Lower lobe of right lung (tissue), 2 donors: ENCODE data around the gene RAPGEF3. TPM values are rescaled to one million over a fixed set of nuclear protein-coding genes. Genes with fewer than 3 reads are reported as not detected.
A peak's percentile ranks its signal among the peaks of the same experiment; 100 is the strongest.

Experiments used
- ATAC-seq, 2 donors: fragments of 200-7000 bp; cut with Tn5 transposase; one replicate each; pipeline ENCODE4 v1.9.1; 2020 to 2022; ENCODE audit warnings: mild to moderate bottlenecking in 2 of 2, moderate library complexity in 2 of 2
- DNase-seq: peaks from one replicate; pipeline ENCODE4 v3.0.0-alpha.2; 2020
- H3K27ac ChIP-seq: fragments of 200-600 bp; one replicate; pipeline ENCODE4 v1.8.0; 2022
- H3K27me3 ChIP-seq: fragments of 200-600 bp; one replicate; pipeline ENCODE4 v1.8.0; 2022; ENCODE audit warnings: low read depth
- H3K36me3 ChIP-seq: fragments of 200-600 bp; one replicate; pipeline ENCODE4 v1.8.0; 2022; ENCODE audit warnings: mild to moderate bottlenecking
- H3K4me1 ChIP-seq: fragments of 200-600 bp; one replicate; pipeline ENCODE4 v1.8.0; 2022
- H3K4me3 ChIP-seq: fragments of 200-600 bp; one replicate; pipeline ENCODE4 v1.8.0; 2022; ENCODE audit warnings: mild to moderate bottlenecking
- H3K9me3 ChIP-seq: fragments of 200-600 bp; one replicate; pipeline ENCODE4 v1.8.0; 2022
- intact Hi-C: fragments of 100-400 bp; cut with DNase I; formaldehyde crosslinking; loops from one replicate; pipeline ENCODE4 v1.11.0; 2022
- long read RNA-seq: library from polyadenylated mRNA; unstranded; transcript quantifications from one replicate; pipeline ENCODE4 v2.0.0, GENCODE V29; 2021
- total RNA-seq: library from RNA; stranded (reverse); fragmentation: NEBNext Ultra II Directional; extraction: Animal tissue kit (Norgen Biotek cat#: 25700); gene quantifications from one replicate; pipeline ENCODE4 v1.2.1, GENCODE V29; 2021
- TF ChIP-seq, protein P1 (sequence below): fragments of 200-600 bp; IDR thresholded peaks from one replicate; pipeline ENCODE4 v1.8.0; 2022; ENCODE audit warnings: antibody characterized with exemption, mild to moderate bottlenecking
- donor health status: DM: no; HTN: yes; CAD: no; lungs with severe emphysema.

Gene RAPGEF3, protein sequence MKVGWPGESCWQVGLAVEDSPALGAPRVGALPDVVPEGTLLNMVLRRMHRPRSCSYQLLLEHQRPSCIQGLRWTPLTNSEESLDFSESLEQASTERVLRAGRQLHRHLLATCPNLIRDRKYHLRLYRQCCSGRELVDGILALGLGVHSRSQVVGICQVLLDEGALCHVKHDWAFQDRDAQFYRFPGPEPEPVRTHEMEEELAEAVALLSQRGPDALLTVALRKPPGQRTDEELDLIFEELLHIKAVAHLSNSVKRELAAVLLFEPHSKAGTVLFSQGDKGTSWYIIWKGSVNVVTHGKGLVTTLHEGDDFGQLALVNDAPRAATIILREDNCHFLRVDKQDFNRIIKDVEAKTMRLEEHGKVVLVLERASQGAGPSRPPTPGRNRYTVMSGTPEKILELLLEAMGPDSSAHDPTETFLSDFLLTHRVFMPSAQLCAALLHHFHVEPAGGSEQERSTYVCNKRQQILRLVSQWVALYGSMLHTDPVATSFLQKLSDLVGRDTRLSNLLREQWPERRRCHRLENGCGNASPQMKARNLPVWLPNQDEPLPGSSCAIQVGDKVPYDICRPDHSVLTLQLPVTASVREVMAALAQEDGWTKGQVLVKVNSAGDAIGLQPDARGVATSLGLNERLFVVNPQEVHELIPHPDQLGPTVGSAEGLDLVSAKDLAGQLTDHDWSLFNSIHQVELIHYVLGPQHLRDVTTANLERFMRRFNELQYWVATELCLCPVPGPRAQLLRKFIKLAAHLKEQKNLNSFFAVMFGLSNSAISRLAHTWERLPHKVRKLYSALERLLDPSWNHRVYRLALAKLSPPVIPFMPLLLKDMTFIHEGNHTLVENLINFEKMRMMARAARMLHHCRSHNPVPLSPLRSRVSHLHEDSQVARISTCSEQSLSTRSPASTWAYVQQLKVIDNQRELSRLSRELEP
- total RNA-seq, result 44.5 TPM
- long read RNA-seq, full-length matches to known transcripts, result 9 of 34 reads
- long read RNA-seq, partial matches to known transcripts, result 9 of 34 reads
- long read RNA-seq, other reads (novel, unspliced or antisense), result 16 of 34 reads

DNA sequence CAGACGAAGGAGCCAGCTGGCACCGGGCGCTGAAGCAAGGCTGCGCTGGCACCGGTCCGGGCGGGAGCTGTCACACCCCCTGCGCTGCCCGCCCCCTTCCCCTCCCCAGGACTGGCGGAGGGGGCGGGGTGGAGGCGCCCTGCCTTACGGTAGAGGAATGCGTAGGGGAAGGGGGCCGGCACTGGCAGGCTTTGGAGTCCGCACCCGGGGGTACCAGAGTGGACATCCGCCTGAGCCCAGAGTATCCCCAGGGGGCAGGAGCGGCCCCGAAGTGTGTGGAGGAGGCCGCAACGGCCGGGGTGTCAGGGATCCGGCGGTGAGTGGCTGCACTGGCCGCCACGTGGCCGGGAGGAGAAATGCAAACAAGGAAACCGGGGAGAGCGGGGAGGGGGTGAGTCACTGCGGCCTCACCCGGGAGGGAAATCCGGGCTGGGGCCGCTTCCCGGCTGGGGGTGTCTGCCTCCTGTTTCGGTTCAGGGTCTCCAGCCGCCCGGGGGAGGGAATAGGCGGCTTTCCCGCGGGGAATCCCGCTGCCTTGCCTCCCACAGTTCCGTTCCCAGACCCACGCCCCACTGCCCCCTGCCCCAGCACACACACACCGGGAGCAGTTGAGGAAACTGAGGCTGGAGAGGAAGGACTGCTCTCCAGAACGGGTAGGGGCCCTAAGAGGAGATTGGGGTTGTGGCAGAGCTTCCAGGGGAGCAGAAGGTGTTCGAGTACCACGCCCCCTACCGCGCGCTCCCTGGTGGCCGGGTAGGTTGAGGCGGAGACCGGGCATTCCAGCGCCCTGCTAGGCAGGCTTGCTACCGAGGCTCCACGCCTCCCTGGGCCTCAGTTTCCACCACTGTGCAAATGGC is at the start of gene RAPGEF3:
TSS of gene RAPGEF3 (minus strand) at position 47 of the 857 bp plus-strand sequence. CDS start 324 bp downstream, outside the sequence.
- ATAC-seq, result peak; percentile 92 to 93
- no peaks in the 10 kb centered on the region for H3K9me3 ChIP-seq
- no peaks in the 10 kb centered on the region for H3K36me3 ChIP-seq
- TF ChIP-seq, protein P1, sequence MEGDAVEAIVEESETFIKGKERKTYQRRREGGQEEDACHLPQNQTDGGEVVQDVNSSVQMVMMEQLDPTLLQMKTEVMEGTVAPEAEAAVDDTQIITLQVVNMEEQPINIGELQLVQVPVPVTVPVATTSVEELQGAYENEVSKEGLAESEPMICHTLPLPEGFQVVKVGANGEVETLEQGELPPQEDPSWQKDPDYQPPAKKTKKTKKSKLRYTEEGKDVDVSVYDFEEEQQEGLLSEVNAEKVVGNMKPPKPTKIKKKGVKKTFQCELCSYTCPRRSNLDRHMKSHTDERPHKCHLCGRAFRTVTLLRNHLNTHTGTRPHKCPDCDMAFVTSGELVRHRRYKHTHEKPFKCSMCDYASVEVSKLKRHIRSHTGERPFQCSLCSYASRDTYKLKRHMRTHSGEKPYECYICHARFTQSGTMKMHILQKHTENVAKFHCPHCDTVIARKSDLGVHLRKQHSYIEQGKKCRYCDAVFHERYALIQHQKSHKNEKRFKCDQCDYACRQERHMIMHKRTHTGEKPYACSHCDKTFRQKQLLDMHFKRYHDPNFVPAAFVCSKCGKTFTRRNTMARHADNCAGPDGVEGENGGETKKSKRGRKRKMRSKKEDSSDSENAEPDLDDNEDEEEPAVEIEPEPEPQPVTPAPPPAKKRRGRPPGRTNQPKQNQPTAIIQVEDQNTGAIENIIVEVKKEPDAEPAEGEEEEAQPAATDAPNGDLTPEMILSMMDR, result peak; percentile 54
- peak within 1 kb of the TSS; percentile 68 for H3K4me3 ChIP-seq
- H3K4me1 ChIP-seq, result peaks cover 47% of the 10 kb centered on the region
- peak; percentile 90 for DNase-seq
- H3K27ac ChIP-seq, result peak within 1 kb of the TSS; percentile 84
- intact Hi-C loops, result no loop called here
- no peaks in the 10 kb centered on the region for H3K27me3 ChIP-seq

DNA sequence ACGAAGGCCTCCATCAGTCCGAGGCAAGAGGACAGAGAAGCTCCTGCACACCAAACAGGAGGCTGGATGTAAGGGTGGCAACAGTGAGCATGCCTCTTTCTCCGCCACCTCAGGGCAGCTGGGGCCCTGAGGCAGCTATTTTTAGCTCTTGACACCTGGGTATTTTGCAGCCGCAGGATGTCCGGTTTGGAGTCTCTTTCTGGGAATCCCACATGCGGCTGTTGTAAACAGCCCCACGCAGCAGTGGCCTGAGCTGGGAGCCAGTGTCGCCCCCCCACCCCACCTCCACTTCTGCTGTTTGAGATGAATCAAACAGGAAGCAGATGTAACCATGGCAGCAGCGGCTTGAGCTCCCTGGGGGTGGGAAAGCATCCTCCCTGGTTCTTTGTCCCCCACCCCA is 49.4 kb upstream of the RAPGEF3 start:
- H3K27ac ChIP-seq, result peak overlapping the region; percentile 97
- peaks cover 98% of the 10 kb centered on the region for H3K4me1 ChIP-seq
- intact Hi-C loops, result no loop called here
- ATAC-seq (peak; percentile 1 to 12), DNase-seq (peak; percentile 72)
- H3K36me3 ChIP-seq, result peaks cover 21% of the 10 kb centered on the region
- TF ChIP-seq, protein P1, result no peak
- peak overlapping the region; percentile 24 for H3K4me3 ChIP-seq
- H3K27me3 ChIP-seq, result no peaks in the 10 kb centered on the region
- H3K9me3 ChIP-seq, result no peaks in the 10 kb centered on the region

DNA sequence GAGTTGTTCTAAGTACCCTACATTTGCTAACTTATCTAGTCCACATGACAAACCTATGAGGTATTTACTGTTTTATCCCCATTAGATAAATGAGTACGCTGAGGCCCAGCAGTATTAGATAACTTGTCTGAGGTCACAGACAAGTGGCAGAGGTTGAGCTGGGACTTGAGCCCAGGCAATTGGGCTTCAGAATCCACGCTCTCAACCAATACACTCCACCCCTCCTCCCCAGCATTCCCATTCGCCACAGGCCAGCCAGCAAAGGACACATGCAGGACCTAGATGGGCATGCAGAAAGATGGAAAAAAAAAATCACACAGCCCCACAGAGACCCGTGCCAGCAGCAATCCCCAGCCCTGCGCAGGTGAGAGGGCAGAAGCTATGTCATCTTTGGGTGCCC is 48.7 kb upstream of the RAPGEF3 start:
- no peak for DNase-seq
- ATAC-seq, result peak in 1 of 2 donors; percentile 44
- intact Hi-C loops, result no loop called here
- Histone ChIP-seq H3K9me3 (no peaks in the 10 kb centered on the region), H3K4me3 (no peak overlapping the region), H3K27ac (peak overlapping the region; percentile 97), H3K4me1 (peaks cover 100% of the 10 kb centered on the region), H3K27me3 (no peaks in the 10 kb centered on the region), H3K36me3 (peaks cover 22% of the 10 kb centered on the region)
- TF ChIP-seq, protein P1, result no peak

DNA sequence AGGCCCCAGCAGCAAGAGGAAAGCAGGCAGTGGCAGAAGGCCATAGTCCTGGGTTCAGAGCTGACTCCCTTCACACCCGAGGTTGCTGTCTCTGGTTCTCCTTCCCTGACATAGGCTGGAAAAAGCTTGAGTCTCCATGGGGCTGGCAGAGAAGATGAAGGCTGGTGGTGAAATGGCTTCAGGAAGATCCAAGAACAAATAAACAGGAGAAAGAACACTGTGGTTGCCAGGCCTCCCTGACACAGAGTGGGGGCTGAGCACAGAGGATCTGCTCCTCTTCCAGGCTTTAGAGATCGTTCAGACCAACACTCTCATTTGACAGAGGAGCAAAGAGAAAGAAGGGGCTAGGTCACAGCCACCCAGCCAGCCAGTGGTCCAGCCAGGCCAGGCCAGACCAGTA is 46.7 kb upstream of the RAPGEF3 start:
- intact Hi-C loops, result no loop called here
- peak overlapping the region; percentile 97 for H3K27ac ChIP-seq
- H3K4me3 ChIP-seq, result no peak overlapping the region
- H3K36me3 ChIP-seq, result peaks cover 22% of the 10 kb centered on the region
- no peaks in the 10 kb centered on the region for H3K9me3 ChIP-seq
- ATAC-seq (no peak), DNase-seq (no peak)
- H3K27me3 ChIP-seq, result no peaks in the 10 kb centered on the region
- H3K4me1 ChIP-seq, result peaks cover 100% of the 10 kb centered on the region
- TF ChIP-seq, protein P1, result no peak
